Nucleus accumbens (tissue), 56 donors: ENCODE results near the gene AGMO.
"Not testable (repeated sequence)": the region's sequence is repeated elsewhere in the genome, so short reads cannot be mapped to it uniquely, and the experiment has no call there.

Source experiments
- DNase-seq, 56 donors: peaks; one replicate each; lab custom pipeline; 2025; lab: John Stamatoyannopoulos, UW

The AGMO gene

GRCh38 chr7:15334536-15335263 lies 227.1 kb downstream of the AGMO start:
- DNase-seq, result no peak

DNA sequence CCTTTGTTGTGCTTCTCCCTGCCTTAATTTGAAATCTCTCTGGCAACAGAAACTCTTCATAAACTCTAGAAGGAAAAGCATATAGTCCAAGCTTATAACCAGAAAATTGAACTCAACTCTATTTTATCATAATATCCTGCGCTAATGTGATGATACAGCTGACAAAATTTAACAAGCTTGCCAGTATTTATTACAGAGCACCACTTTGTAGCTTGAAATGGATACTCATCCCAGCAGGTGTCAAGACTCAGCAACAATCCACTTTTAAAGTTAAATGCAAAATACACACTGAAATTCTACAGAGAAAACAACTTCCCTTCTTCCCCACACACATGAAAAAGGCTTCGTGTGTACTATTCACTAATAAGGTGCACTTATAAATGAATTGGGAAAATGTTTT lies 228.9 kb downstream of the AGMO start:
- no peak for DNase-seq

DNA sequence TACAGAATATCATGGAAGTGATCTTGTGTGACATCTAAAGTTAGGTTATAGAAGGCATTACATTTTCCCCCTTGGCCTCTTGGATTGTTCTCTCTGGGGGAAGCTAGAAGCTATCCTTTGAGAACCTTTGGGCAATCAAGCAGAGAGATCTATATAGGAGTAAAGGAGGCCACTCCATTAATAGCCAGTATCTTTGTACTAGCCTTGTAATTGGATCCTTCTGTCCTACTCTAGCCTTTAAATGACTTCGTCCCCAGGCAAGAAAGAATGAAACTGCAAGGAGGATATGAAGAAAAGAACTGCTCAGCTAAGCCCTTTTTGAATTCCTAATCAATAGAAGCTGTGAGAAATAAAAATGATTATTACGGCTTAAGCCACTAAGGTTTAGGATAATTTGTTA lies 230.9 kb downstream of the AGMO start:
- DNase-seq, result no peak

- no peak for DNase-seq
These were observed 234.8 kb downstream of the AGMO start for GRCh38 chr7:15327001-15327400.

DNA sequence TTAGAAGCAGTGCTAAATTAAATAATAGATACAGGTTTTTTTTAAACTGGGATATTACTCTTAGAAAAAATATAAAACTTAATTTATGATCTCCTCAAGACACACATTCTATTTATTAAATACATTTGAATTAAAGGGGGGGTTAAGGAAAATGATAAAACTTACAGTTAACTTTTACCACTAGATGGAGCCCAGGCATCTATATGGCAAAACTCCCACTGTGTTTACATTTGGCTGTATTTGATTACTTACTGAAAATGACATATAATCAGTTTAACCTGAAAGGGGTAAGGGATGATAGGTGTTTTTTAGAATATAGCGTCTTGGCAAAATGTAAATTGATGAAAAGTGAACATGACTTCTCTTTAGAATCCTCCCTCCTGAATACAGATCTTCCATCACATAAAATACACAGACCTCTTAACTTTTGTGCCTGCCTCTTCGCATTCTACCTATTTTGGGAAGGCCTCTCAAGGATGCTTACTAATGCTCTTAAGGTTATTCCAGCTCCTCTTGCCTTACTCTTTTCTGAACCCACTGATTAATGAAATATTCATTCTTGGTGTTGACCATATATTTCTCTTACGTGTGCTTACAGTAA lies 235.7 kb downstream of the AGMO start:
- DNase-seq, result no peak

DNA sequence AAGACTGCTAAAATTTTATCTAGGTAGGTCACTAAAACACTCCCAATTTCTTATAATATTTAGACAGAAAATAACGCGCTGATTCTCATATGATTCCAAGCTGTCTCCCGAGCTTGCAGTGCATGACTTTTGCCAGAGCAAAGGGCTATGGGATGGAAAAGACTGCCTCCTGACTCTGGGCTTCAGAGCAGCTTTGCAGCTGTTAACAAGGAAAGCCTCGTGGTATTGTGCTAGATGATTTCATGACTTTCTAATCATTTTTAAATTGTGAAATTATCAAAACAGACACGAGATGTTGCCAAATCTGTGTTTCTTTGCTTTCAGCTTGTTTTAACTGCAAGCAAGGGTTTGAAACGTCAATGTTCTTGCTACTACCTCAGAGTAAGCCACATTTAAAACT lies 238.3 kb downstream of the AGMO start:
- no peak for DNase-seq

DNA sequence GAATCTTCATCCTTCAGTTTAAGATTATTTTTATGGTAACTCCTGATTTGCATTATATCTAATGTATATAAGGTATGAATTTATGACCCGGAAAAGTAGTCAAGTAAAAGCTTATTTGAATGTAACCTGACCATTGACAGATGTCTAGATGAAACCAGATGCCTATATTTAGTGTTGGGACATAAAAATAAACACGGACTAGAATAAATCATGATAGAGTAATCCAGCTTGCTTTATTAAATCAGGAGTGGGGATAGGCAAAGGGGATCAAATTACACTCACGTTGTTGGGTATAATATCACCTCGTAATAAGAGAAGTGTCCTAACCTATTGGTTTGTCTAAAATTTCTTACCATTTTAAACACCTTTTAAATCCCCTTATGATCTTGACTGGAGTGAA lies 244.6 kb downstream of the AGMO start:
- DNase-seq, result no peak

GRCh38 chr7:15315678-15316077 lies 246.1 kb downstream of the AGMO start:
- no peak for DNase-seq

DNA sequence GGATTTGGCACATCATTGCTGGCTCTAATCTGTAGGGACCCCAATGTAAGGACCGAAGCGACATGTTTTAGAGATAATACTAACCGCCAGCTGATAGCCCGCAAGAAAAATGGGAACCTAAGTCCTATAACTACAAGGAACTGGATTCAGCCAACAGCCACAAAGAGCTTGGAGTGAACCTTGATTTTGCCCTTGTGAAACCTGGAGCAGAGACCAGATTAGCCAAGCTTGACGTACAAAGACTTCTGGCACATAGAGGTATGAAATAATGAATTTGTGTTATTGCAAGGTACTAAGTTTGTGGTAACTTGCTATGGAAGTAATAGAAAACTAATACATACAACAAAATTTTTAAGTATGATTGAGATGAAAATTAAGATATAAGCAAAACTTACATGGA lies 246.9 kb downstream of the AGMO start:
- no peak for DNase-seq

DNA sequence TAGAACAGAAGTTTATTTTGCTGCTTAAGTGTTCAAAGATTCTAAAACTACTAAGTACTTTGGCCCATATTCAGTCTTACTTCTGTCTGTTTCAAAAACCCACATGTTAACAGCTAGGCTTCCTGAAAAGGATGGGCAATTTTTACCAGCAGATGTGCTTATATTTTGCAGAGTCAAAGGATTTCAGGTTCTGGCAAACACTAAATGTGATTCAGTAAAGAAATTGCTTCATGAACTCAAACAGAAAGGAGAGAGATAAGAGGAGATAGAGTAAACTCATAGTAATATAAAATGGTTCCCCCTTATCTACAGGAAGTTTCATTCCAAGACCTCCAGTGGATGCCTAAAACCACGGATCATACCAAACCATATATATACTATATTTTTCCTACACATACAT lies 248.5 kb downstream of the AGMO start:
- no peak for DNase-seq

- DNase-seq, result no peak
These were observed 251.9 kb downstream of the AGMO start for GRCh38 chr7:15309872-15310271.

DNA sequence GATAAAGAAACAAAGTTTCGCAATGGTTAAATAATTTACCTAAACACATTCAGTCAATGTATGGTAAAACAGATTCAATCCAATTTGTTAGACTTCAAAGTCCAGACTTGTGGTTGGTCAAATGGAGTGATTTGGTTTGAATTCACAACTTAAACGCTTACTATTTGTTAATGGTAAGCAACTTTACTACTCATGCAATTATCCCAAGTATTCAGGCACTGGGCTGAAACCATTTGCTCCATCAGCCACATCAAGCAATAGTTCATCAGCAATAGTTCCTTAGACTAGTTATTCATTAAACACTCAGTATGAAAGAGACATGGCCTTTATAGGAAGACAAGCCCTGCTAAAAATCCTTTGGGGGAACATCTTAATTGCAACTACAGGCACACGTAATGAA lies 253.0 kb downstream of the AGMO start:
- DNase-seq, result no peak

- DNase-seq, result no peak
These were observed 255.5 kb downstream of the AGMO start for GRCh38 chr7:15306296-15306695.

- peak in 14 of 56 donors; percentile 4 to 58 (median 14) for DNase-seq
These were observed 256.7 kb downstream of the AGMO start for GRCh38 chr7:15305002-15305600.

DNA sequence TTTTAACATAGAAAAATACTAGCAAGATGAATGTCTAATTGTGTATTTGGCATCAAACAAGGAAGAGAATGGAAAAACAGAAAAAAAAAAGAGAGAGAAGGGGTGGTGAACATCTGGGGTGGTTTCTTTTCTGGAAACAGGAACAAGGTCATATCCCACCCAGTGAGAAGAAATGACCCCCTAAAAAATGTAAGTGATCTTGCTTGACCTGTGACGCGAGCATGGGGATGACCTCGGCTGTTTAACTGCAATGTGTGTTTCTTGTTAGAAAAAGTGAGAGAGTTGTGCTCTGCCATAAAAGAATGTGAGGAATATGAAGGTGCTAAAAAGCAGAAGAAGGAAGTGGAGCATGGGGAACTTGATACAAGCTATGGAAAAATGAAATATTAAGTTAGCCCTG lies 258.5 kb downstream of the AGMO start:
- no peak for DNase-seq

DNA sequence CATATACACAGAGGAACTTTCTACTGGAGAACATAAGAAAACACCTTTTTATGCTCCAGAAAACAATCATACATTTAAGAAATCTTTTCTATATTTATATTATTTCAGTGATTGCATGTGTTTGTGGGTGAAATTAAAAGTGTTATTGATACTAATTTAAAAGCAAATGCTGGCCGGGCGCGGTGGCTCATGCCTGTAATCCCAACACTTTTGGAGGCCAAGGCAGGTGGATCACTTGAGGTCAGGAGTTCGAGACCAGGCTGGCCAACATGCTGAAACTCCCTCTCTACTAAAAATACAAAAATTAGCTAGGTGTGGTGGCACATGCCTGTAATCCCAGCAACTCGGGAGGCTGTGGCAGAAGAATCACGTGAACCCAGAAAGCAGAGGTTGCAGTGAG lies 260.8 kb downstream of the AGMO start:
- DNase-seq, result not testable (repeated sequence)

DNA sequence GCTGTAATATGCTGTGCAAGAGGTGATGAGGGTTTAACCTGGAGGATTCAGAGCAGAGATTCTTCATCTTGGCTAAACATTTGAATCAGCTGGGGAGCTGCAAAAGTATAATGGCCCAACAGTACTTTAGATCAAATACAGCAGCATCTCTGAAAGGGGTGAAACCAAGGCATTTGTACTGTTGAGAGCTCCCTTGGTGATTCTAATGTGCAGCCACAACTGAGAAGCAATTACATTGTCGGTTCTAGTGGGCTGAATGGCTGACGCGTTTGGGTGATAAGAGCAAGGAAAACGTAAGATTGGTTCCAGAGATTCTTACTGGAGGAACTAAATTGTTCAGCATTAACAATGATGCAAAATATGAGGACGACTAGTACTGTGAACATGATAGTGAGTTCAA lies 269.7 kb downstream of the AGMO start:
- DNase-seq, result no peak

- DNase-seq, result no peak
These were observed 270.1 kb downstream of the AGMO start for GRCh38 chr7:15291699-15292098.

- DNase-seq, result no peak
These were observed 273.1 kb downstream of the AGMO start for GRCh38 chr7:15288741-15289140.

GRCh38 chr7:15284396-15284795 lies 277.4 kb downstream of the AGMO start:
- DNase-seq, result no peak

DNA sequence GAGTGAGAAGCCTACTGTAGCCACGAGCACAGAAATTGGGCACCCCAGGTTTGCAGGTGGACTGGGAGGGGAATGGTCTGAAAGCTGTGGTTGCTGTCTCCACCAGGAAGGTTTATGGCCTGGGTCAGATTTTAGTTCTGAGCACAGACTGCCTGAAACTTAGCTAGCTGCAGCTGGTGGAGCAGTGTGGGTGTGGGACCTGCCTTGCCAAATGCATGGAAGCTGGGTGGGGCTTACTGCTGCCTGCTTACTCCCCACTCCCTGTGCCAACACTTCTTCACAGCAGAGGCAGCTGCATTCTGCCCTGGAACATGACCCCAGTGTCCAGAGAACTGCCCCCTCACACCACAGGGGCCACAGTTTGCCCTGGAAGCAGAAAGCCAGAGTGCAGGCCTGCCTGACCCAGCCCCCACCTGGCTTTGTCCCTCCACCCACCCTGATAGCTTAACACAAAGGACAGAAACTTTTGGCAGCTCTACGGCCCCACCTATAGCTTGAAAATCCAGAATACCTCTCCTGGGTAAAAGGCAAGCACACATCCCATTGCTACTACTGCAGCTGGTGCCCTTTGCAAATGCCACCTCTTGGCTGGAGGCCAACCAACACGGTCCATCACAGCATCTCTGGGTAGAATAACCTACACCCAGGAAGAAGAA lies 281.6 kb downstream of the AGMO start:
- DNase-seq, result no peak

GRCh38 chr7:15279640-15280039 lies 282.2 kb downstream of the AGMO start:
- DNase-seq, result no peak
